DOHH2 (cell line): Measurements from ENCODE around the gene SLC16A12.
"Not testable (repeated sequence)": the region's sequence is repeated elsewhere in the genome, so short reads cannot be mapped to it uniquely, and the experiment has no call there.

ENCODE experiments used
- H3F3A ChIP-seq: fragments of 200-600 bp; sonication (generic), shearing (Covaris generic); 2 replicates; pipeline ENCODE4 v1.6.0; 2016; ENCODE audit warnings: antibody characterized with exemption, mild to moderate bottlenecking; ENCODE audit not compliant: control insufficient read depth, insufficient read depth
- H3K27ac ChIP-seq: fragments of 200-600 bp; sonication (generic); 2 replicates; pipeline ENCODE4 v1.5.1; 2014; ENCODE audit warnings: low read depth, mild to moderate bottlenecking, low read length, moderate library complexity
- H3K27me3 ChIP-seq: fragments of 200-600 bp; sonication (generic); 2 replicates; pipeline ENCODE4 v1.6.1; 2014; ENCODE audit warnings: mild to moderate bottlenecking, low read length, mixed read lengths; ENCODE audit not compliant: control insufficient read depth
- H3K36me3 ChIP-seq: fragments of 200-600 bp; sonication (generic); 2 replicates; pipeline ENCODE4 v1.6.1; 2014; ENCODE audit warnings: mild to moderate bottlenecking, low read length, moderate library complexity, mixed read lengths; ENCODE audit not compliant: control insufficient read depth
- H3K4me1 ChIP-seq: fragments of 200-600 bp; sonication (generic); 2 replicates; pipeline ENCODE4 v1.6.1; 2014; ENCODE audit warnings: mild to moderate bottlenecking, low read length, mixed read lengths; ENCODE audit not compliant: control insufficient read depth
- H3K4me2 ChIP-seq: fragments of 200-600 bp; sonication (generic); 2 replicates; pipeline ENCODE4 v1.6.0; 2014; ENCODE audit warnings: mild to moderate bottlenecking, low read length, moderate library complexity
- H3K4me3 ChIP-seq: fragments of 200-600 bp; sonication (generic); 2 replicates; pipeline ENCODE4 v1.5.1; 2014; ENCODE audit warnings: mild to moderate bottlenecking, low read length, mixed read lengths
- H3K79me2 ChIP-seq: fragments of 200-600 bp; sonication (generic); 2 replicates; pipeline ENCODE4 v1.6.1; 2014; ENCODE audit warnings: mild to moderate bottlenecking, low read length, mixed read lengths; ENCODE audit not compliant: control insufficient read depth
- H3K9me2 ChIP-seq: fragments of 200-600 bp; sonication (generic); replicated peaks from 2 replicates; pipeline ENCODE4 v1.6.1; 2014; ENCODE audit warnings: mild to moderate bottlenecking, low read length, mixed read lengths; ENCODE audit not compliant: control insufficient read depth
- H3K9me3 ChIP-seq: fragments of 200-600 bp; sonication (generic); 2 replicates; pipeline ENCODE4 v1.6.1; 2014; ENCODE audit warnings: antibody characterized with exemption, low read length, mixed read lengths; ENCODE audit not compliant: control insufficient read depth, insufficient read depth
- H4K20me1 ChIP-seq: fragments of 200-600 bp; sonication (generic); 2 replicates; pipeline ENCODE4 v1.6.0; 2014; ENCODE audit warnings: low read depth, mild to moderate bottlenecking, antibody characterized with exemption, low read length, moderate library complexity; ENCODE audit not compliant: control insufficient read depth, insufficient read depth
- CTCF ChIP-seq: fragments of 200-600 bp; sonication (generic); IDR thresholded peaks from one replicate; pipeline ENCODE4 v1.5.1; 2014; ENCODE audit warnings: antibody characterized with exemption, mild to moderate bottlenecking, low read depth, low read length; ENCODE audit not compliant: poor library complexity, severe bottlenecking
- EZH2phosphoT487 ChIP-seq: fragments of 200-600 bp; sonication (generic); IDR thresholded peaks from 2 replicates; pipeline ENCODE4 v1.6.1; 2017; ENCODE audit warnings: borderline replicate concordance, mild to moderate bottlenecking, antibody characterized with exemption, low read length, moderate library complexity, mixed read lengths

Gene SLC16A12

GRCh38 chr10:89414146-89414878 is 121.1 kb downstream of the SLC16A12 start, which contains the start of gene IFIT5:
Gene IFIT5 (plus strand): TSS chr10:89414568. CDS start chr10:89414799, 231 bp downstream.
- Histone ChIP-seq H3K27ac (no peak within 1 kb of the TSS), H3K27me3 (peaks cover 30% of the 10 kb centered on the region), H3F3A (no peaks in the 10 kb centered on the region), H3K4me1 (peaks cover 12% of the 10 kb centered on the region), H4K20me1 (no peaks in the 10 kb centered on the region), H3K4me3 (peak within 1 kb of the TSS; percentile 85), H3K9me2 (no peaks in the 10 kb centered on the region), H3K36me3 (no peaks in the 10 kb centered on the region), H3K4me2 (peak within 1 kb of the TSS; percentile 88), H3K79me2 (no peaks in the 10 kb centered on the region), H3K9me3 (peaks cover 2% of the 10 kb centered on the region; the same call in 1 of the 2 replicates)
- TF ChIP-seq CTCF (no peak), EZH2phosphoT487 (no peak)

- no peak overlapping the region for H3K27ac ChIP-seq
- H3K79me2 ChIP-seq: no peaks in the 10 kb centered on the region
- peak overlapping the region; percentile 88; the same call in 1 of the 2 replicates for H3K4me2 ChIP-seq
These were observed 121.9 kb downstream of the SLC16A12 start for GRCh38 chr10:89413398-89413912.

GRCh38 chr10:89412276-89412675 is 123.1 kb downstream of the SLC16A12 start:
- not testable (repeated sequence) for H3K79me2 ChIP-seq, H3F3A ChIP-seq, H3K27ac ChIP-seq, H3K36me3 ChIP-seq, H3K4me3 ChIP-seq, H4K20me1 ChIP-seq, H3K4me2 ChIP-seq, H3K9me2 ChIP-seq, H3K9me3 ChIP-seq
- H3K27me3 ChIP-seq: peaks cover 28% of the 10 kb centered on the region
- H3K4me1 ChIP-seq: peaks cover 12% of the 10 kb centered on the region

More at GRCh38 chr10:89413398-89413912, 121.9 kb downstream of the SLC16A12 start:
- Histone ChIP-seq H3F3A (no peaks in the 10 kb centered on the region), H3K9me2 (no peaks in the 10 kb centered on the region), H3K27me3 (peaks cover 30% of the 10 kb centered on the region), H4K20me1 (no peaks in the 10 kb centered on the region), H3K4me1 (peaks cover 12% of the 10 kb centered on the region), H3K4me3 (peak overlapping the region; percentile 85; the same call in 1 of the 2 replicates), H3K36me3 (no peaks in the 10 kb centered on the region), H3K9me3 (peaks cover 2% of the 10 kb centered on the region; the same call in 1 of the 2 replicates)
- TF ChIP-seq CTCF: no peak
- TF ChIP-seq EZH2phosphoT487: no peak

GRCh38 chr10:89411135-89411534 is 124.3 kb downstream of the SLC16A12 start:
- not testable (repeated sequence) for H3K36me3 ChIP-seq, H3K9me2 ChIP-seq, H4K20me1 ChIP-seq, H3K79me2 ChIP-seq, H3K4me3 ChIP-seq, H3K9me3 ChIP-seq, H3K4me2 ChIP-seq, H3F3A ChIP-seq, H3K27ac ChIP-seq
- Histone ChIP-seq H3K27me3 (peaks cover 25% of the 10 kb centered on the region), H3K4me1 (peaks cover 12% of the 10 kb centered on the region)

GRCh38 chr10:89410551-89410950 is 124.8 kb downstream of the SLC16A12 start:
- H3F3A ChIP-seq, H3K27ac ChIP-seq, H3K9me2 ChIP-seq, H3K9me3 ChIP-seq, H3K4me2 ChIP-seq, H4K20me1 ChIP-seq, H3K79me2 ChIP-seq, H3K4me3 ChIP-seq, H3K36me3 ChIP-seq: not testable (repeated sequence)
- Histone ChIP-seq H3K4me1 (peaks cover 12% of the 10 kb centered on the region), H3K27me3 (peaks cover 20% of the 10 kb centered on the region)

- H3K4me1 ChIP-seq, H4K20me1 ChIP-seq, H3K36me3 ChIP-seq, H3K27me3 ChIP-seq, H3K9me3 ChIP-seq, H3K79me2 ChIP-seq, H3K4me2 ChIP-seq, H3K27ac ChIP-seq, H3K9me2 ChIP-seq, H3K4me3 ChIP-seq, H3F3A ChIP-seq: not testable (repeated sequence)
These were observed 126.1 kb downstream of the SLC16A12 start for GRCh38 chr10:89409282-89409681.
